RKO (cell line): ENCODE data around the gene CDK1.

Experiments
- DNase-seq: peaks from one replicate; pipeline ENCODE4 v3.0.0-alpha.2; 2016; ENCODE audit warnings: low spot score

CDK1 gene

GRCh38 chr10:60777696-60778213, 523 bp upstream of the CDK1 start:
- DNase-seq = no peak

GRCh38 chr10:60778971-60779796, 906 bp downstream of the CDK1 start:
- DNase-seq = peak; percentile 58

- DNase-seq = no peak
These were observed 3.4 kb downstream of the CDK1 start for GRCh38 chr10:60781661-60782060.

GRCh38 chr10:60784641-60785040, 6.4 kb downstream of the CDK1 start:
- DNase-seq = no peak

DNA sequence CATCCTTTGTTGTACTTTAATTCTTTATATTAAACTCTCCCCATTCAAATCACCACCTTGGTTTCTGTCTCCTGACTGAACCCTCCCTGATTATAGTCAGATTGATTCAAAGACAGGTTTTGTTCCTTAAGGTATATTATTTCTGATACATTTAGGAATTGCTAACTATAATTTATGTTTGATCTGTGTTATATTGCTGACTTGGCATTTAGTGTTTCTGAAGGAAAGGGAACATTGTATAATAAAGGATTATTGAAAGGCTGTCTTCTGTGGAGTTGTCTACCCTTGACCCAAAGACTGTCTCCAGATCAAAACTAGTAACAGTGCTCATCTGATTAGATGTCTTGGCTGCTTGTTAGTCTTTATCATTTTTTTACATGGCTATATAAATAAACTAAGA, 10.3 kb downstream of the CDK1 start:
- DNase-seq = no peak

DNA sequence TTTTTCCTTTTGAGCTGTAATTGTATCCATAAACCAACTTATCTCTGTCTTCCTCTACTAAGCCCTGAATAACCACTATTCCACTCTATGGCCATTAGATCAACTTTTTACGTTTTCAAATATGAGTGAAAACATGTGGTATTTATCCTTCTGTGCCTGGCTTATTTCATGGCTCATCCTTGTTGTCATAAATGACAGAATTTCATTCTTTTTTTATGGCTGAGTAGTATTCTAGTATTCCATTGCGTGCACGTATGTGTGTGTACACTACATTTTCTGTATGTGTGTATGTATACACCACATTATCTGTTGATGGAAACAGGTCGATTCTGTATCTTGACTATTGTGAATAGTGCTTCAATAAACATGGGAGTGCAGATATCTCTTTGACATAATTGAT, 11.1 kb downstream of the CDK1 start:
- no peak for DNase-seq

GRCh38 chr10:60794953-60795352, 16.7 kb downstream of the CDK1 start:
- no peak for DNase-seq

DNA sequence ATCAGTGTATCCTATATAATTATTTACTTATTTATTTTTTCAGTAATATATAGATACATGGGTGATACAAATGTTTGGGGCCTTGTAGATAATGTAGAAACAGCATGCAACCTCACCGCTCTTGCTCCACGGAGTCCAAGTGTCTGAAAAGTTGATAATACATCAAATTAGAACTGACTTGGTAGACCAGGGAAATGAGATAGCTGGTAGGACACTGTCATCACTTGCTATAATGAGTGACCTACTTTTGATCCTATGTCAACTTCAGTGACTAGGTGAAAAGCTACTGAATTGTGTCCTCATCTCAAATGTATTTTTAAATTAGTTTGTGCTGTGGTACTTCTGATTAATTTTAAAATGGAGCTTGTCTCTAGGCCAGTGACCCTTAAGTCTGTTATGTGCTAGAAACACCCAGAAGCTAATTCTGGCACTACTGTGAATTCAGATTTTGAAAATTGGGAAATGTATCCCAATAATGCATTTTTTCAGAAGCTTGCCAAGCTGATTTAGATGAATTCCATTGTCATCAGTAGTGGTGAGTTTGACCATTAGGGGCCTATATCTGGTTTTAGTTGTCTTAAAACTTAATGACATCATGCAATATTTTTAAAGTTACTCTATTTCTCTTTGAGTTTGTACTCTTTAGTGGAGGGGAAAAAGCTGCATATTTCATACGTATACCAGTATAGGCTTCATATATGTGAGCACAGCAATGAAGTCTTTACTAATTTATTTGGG, 17.4 kb downstream of the CDK1 start:
- no peak for DNase-seq

GRCh38 chr10:60796481-60796880, 18.2 kb downstream of the CDK1 start:
- DNase-seq = no peak

- DNase-seq = no peak
These were observed 18.9 kb downstream of the CDK1 start for GRCh38 chr10:60797200-60797599.

DNA sequence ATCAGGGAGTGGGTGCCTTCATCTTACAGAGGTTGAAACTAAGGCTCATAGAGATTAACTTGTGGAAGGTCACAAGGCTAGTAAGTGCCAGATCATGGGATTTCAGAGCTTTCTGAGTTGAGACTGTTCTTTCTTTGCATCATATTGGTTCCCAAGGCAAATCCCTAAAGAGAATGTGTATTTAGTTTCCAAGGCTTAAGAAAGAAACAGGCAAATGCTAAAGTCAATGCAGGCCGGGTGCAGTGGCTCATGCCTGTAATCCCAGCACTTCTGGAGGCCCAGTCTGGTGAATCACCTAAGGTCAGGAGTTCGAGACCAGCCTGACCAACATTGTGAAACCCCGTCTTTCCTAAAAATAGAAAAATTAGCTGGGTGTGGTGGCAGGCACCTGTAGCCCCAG, 19.8 kb downstream of the CDK1 start:
- DNase-seq = no peak

GRCh38 chr10:60798870-60799269, 20.6 kb downstream of the CDK1 start:
- no peak for DNase-seq

- no peak for DNase-seq
These were observed 21.8 kb downstream of the CDK1 start for GRCh38 chr10:60799971-60800650.

DNA sequence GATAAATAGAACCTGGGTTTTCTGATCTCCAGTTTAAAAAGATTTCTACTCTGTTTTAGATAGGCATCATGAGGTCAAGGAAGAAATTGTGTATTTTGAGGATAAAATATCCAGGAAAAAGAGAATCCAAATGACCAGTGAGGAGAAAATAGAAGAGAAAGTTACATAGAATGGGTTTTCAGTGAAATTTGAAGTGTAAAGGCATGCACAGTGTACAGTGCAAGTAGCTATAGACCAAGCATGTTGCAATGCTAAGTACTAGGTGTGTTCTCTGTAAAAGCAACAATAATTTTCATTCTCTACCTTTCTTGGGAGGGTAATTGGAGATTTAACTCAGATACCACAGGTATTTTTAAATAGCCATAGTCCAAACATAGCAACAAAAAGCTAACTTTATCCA, 22.6 kb downstream of the CDK1 start:
- no peak for DNase-seq

- DNase-seq = no peak
These were observed 23.2 kb downstream of the CDK1 start for GRCh38 chr10:60801522-60801921.

GRCh38 chr10:60803433-60803832, 25.2 kb downstream of the CDK1 start:
- DNase-seq = no peak

DNA sequence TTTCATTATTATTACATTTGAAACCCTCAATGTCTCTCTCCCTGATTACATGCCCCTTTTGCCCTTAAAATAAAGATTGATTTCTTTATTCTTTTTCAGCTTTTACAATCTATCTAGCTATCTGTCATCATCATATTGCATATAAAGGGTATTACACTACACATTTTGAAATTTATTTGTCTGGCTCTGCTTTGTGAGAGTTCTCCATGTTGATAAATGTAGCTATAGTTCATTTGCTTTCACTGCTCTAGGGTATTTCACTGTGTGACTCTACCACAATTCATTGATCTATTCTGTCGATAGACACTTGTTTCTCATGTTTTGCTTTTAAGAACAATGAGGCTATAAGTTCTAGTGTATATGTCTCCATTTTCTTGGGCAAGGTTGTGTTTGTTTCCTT, 25.6 kb downstream of the CDK1 start:
- no peak for DNase-seq

DNA sequence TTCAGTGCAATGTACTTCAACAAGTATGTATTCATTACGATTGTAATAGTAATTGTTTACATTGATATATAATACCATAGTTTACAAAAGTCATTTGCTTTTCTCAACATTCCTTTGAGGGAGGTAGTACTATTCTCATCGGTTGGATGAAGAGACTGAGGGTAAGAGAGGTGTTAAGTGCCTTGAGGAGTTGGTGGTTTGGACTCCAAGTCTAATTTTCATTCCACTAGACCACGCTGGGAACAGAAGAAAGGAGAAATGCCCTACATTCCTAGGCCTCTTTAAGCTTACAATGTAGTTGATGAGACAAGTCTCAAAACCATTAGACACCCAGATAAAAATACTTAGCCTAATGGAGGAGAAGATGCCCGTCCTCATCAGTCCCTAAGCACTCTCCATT, 28.6 kb downstream of the CDK1 start:
- no peak for DNase-seq

DNA sequence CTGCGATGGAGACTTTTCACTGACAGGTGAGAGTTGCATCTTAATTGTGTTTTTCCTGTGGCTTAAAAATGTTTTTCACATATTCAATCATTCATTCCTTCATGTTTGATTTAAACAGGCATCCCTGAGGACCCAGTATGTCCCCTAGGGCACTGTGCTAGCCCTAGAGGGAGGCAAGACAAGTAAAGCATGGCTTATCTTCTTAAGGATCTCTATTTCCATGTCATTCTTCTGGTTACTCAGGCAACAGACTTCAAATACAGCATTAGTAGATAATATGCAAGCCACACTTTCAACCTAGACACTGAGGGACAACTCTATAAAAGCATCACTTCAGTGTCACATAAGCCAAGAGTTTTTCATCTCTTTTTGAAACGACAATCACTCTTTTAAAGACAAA, 29.2 kb downstream of the CDK1 start:
- DNase-seq = no peak

DNA sequence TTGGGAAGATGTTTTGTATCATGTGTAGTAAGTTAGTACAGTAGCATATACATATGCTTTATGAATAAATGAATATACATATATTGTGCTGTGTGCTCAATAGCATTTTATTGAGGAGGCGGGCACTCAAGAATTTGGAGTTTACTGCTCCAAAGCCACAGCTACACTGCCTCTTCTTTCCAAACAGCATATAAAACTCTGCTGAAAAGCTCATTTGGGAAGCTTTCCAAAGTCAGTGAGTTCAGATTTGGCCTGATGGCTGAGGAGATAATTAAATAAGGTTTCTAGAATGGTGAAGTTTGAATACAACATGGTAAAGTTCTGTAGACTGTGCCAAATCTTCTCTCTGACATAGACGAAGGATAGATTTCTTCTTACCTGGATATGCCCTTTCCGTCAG, 29.8 kb downstream of the CDK1 start:
- no peak for DNase-seq

DNA sequence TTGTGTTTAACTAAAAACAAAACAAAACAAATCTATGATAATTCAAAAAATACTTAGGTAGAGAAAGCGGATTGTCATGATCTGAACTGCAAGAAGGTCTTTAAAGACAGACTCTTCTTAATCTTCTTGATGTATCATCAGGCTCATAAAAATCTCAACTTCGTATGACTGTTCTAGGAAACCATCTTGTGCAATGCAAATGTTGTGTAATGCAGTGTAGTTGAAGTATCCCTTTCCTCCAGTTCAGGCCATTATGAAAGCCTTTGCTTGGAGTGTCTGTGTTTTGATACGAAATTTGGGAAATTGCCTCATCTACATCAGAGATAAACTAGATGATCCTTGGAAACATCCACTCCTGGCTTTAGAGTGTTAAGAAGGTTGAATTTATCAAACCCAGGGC, 30.9 kb downstream of the CDK1 start:
- no peak for DNase-seq

DNA sequence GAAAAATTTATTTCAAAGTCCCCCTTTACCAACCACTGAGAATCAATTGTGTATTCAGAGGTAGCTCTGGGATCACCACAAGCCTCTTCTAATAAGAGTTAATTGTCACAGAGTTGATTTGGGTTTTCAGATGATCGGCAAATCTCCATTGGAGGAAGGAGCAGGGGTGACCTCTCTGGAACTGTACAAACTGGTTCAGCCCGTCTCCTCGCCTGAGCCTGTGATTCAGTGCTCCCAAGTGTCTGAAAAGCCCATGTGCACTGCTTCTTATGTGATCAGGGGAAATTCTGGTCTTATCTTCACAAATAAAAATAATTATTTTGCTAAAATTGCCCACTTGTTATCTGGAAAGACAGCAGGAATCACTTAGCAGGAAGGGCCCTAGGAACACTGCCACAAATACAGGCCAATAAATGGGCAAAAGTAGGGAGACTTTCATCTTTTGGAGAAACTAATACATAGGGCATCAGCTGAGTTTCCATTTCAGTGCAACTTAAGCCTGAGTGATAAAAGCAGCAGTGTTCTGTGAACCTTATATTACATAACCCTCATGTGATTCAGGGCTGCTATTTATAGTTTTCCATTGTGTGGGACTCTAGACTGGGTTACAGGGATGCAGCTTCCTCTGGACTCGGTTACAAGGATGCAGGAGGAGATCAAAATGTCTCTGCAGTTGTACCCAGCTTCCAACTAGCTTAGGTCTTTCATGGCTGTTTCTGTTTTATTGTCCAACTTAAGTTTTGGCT, 32.3 kb downstream of the CDK1 start:
- DNase-seq = no peak
